CD4-positive, alpha-beta T cell (primary cell): ENCODE data around the gene PARD6G. TPM values are rescaled to one million over a fixed set of nuclear protein-coding genes. Genes with fewer than 3 reads are reported as not detected.

Source experiments
- ATAC-seq: fragments of 200-7000 bp; cut with Tn5 transposase; one replicate; pipeline ENCODE4 v1.10.0; 2022; ENCODE audit warnings: mild to moderate bottlenecking; ENCODE audit not compliant: poor library complexity
- CTCF ChIA-PET: fragments of 350-600 bp; sonication (Branson Sonifier 250); formaldehyde crosslinking; loops from one replicate; lab custom pipeline; 2021; ENCODE audit warnings: antibody characterized with exemption, inconsistent platforms; lab: Charles Lee
- POLR2A ChIA-PET: fragments of 350-600 bp; sonication (Branson Sonifier 250); formaldehyde crosslinking; loops from one replicate; lab custom pipeline; 2021; ENCODE audit warnings: antibody characterized with exemption, inconsistent platforms; lab: Charles Lee
- DNase-seq, 14 experiments: peaks; one replicate each; pipeline ENCODE4 v3.0.0-alpha.2; 2013 to 2020; ENCODE audit warnings: mixed read lengths in 2 of 14
- H3K27ac ChIP-seq, 2 donors: one replicate each; pipeline versions ENCODE4 v1.5.1 to v1.7.0; 2013; ENCODE audit warnings: low read length in 2 of 2, low read depth in 1 of 2, mild to moderate bottlenecking in 1 of 2
- H3K27me3 ChIP-seq, 2 experiments: 1 replicate in 1 of 2; 2 replicates in 1 of 2; pipeline versions ENCODE4 v1.6.1 to v1.7.0; 2013; ENCODE audit warnings: low read length in 2 of 2, control low read depth in 1 of 2, mild to moderate bottlenecking in 1 of 2, moderate library complexity in 1 of 2; ENCODE audit not compliant: insufficient read depth in 2 of 2, control insufficient read depth in 1 of 2
- H3K36me3 ChIP-seq: one replicate; pipeline ENCODE4 v1.6.1; 2013; ENCODE audit warnings: low read length, control low read depth; ENCODE audit not compliant: insufficient read depth
- H3K4me1 ChIP-seq: one replicate; pipeline ENCODE4 v1.6.1; 2013; ENCODE audit warnings: low read length, control low read depth; ENCODE audit not compliant: insufficient read depth
- H3K4me3 ChIP-seq: one replicate; pipeline ENCODE4 v1.5.1; 2013; ENCODE audit warnings: mild to moderate bottlenecking, low read length, moderate library complexity
- H3K9me3 ChIP-seq, 2 experiments: 1 replicate in 1 of 2; 2 replicates in 1 of 2; pipeline versions ENCODE4 v1.6.1 to v1.7.0; 2013; ENCODE audit warnings: low read length in 2 of 2, mild to moderate bottlenecking in 2 of 2, control low read depth in 1 of 2, moderate library complexity in 1 of 2; ENCODE audit not compliant: control insufficient read depth in 1 of 2, insufficient read depth in 1 of 2
- H3K27ac Mint-ChIP-seq: one replicate; pipeline ENCODE4 v1.8.0; 2020; ENCODE audit warnings: mixed read lengths
- H3K27me3 Mint-ChIP-seq: one replicate; pipeline ENCODE4 v1.8.0; 2021; ENCODE audit warnings: mixed read lengths
- H3K36me3 Mint-ChIP-seq: one replicate; pipeline ENCODE4 v1.8.0; 2021; ENCODE audit warnings: low read depth, mixed read lengths
- H3K4me1 Mint-ChIP-seq: one replicate; pipeline ENCODE4 v1.8.0; 2021; ENCODE audit warnings: low read depth, mixed read lengths
- H3K4me3 Mint-ChIP-seq: one replicate; pipeline ENCODE4 v1.8.0; 2020; ENCODE audit warnings: mild to moderate bottlenecking, mixed read lengths
- H3K9me3 Mint-ChIP-seq: one replicate; pipeline ENCODE4 v1.8.0; 2020; ENCODE audit warnings: mixed read lengths
- intact Hi-C, 2 experiments: fragments of 100-400 bp; cut with DNase I in 1 of 2; cut with micrococcal nuclease in 1 of 2; formaldehyde crosslinking; loops; one replicate each; pipeline versions ENCODE4 v1.15.1 to v1.9.0; 2023 to 2025; cut with DNase I, micrococcal nuclease
- total RNA-seq, 174 experiments: library from RNA in 2 of 174; stranded (reverse) in 2 of 174; gene quantifications; one replicate each; pipeline ENCODE4 v1.2.3 and lab custom pipeline; 2021 to 2026
- TF ChIP-seq, protein P1 (sequence below): fragments of 200-600 bp; IDR thresholded peaks from one replicate; pipeline ENCODE4 v1.8.0; 2022; ENCODE audit warnings: antibody characterized with exemption, mild to moderate bottlenecking

Gene PARD6G
- total RNA-seq, 2 experiments from 2014 or later: 0.38 to 1.1 TPM

DNA sequence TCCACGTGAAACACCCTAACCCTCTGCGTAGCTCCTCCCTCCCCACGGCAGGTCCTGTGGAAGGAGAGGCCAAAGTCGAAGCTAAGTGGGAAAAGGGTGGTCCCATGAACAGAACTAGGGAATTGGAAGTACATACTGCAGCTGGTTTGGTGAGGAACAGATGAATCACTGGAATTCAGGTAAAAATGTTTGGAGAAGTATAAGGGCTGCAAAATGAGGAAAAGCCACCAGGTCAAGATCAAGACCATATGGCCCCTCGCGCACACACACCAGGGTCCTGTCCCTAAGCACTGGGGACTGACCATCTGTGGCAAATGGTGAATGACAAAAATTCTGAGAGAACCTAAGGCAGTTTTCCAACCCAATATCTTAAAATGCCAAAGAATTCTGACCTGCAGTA is 3.1 kb downstream of the PARD6G start:
- Mint-ChIP-seq H3K4me3 (no peak overlapping the region), H3K4me1 (no peaks in the 10 kb centered on the region), H3K36me3 (no peaks in the 10 kb centered on the region), H3K27me3 (peaks cover 83% of the 10 kb centered on the region), H3K9me3 (no peaks in the 10 kb centered on the region), H3K27ac (no peak overlapping the region)
- H3K9me3 ChIP-seq: peaks cover 0 to 5% of the 10 kb centered on the region in 2 experiments
- no peaks in the 10 kb centered on the region for H3K36me3 ChIP-seq
- no peak overlapping the region for H3K4me3 ChIP-seq
- peaks cover 24 to 44% of the 10 kb centered on the region in 2 experiments for H3K27me3 ChIP-seq
- no peak for DNase-seq
- TF ChIP-seq, protein P1, sequence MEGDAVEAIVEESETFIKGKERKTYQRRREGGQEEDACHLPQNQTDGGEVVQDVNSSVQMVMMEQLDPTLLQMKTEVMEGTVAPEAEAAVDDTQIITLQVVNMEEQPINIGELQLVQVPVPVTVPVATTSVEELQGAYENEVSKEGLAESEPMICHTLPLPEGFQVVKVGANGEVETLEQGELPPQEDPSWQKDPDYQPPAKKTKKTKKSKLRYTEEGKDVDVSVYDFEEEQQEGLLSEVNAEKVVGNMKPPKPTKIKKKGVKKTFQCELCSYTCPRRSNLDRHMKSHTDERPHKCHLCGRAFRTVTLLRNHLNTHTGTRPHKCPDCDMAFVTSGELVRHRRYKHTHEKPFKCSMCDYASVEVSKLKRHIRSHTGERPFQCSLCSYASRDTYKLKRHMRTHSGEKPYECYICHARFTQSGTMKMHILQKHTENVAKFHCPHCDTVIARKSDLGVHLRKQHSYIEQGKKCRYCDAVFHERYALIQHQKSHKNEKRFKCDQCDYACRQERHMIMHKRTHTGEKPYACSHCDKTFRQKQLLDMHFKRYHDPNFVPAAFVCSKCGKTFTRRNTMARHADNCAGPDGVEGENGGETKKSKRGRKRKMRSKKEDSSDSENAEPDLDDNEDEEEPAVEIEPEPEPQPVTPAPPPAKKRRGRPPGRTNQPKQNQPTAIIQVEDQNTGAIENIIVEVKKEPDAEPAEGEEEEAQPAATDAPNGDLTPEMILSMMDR: no peak
- CTCF ChIA-PET: no interaction called here
- intact Hi-C loops: no loop called here
- H3K4me1 ChIP-seq: peaks cover 13% of the 10 kb centered on the region
- POLR2A ChIA-PET: no interaction called here
- ATAC-seq: no peak
- no peak overlapping the region for H3K27ac ChIP-seq

DNA sequence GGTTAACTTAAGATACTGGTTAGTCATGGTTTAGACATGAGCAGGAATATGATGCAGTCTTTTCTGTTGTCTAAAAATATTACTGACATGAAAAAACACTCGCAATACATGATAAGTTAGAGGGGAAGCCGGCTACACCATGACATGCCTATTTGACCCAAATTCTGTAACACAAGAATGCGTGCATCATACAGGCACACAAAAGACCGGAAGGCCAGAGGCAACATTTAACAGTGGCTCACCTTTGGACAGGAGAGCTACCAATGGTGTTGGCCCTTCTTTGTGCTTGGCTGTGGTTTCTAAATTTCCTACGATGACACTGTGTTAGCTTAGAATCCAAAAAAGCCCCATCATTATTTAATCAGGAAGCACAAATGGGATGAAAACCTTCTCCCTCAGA is 4.1 kb downstream of the PARD6G start:
- Mint-ChIP-seq H3K27ac (no peak overlapping the region), H3K4me3 (no peak overlapping the region), H3K36me3 (no peaks in the 10 kb centered on the region), H3K27me3 (peaks cover 79% of the 10 kb centered on the region), H3K4me1 (no peaks in the 10 kb centered on the region), H3K9me3 (no peaks in the 10 kb centered on the region)
- Histone ChIP-seq H3K27me3 (peaks cover 24 to 44% of the 10 kb centered on the region in 2 experiments), H3K4me3 (no peak overlapping the region), H3K9me3 (peaks cover 0 to 10% of the 10 kb centered on the region in 2 experiments), H3K4me1 (peaks cover 13% of the 10 kb centered on the region), H3K36me3 (no peaks in the 10 kb centered on the region), H3K27ac (no peak overlapping the region)
- TF ChIP-seq, protein P1: no peak
- DNase-seq: no peak
- ATAC-seq: no peak
- intact Hi-C loops: no loop called here
- ChIA-PET POLR2A (no interaction called here), CTCF (no interaction called here)

DNA sequence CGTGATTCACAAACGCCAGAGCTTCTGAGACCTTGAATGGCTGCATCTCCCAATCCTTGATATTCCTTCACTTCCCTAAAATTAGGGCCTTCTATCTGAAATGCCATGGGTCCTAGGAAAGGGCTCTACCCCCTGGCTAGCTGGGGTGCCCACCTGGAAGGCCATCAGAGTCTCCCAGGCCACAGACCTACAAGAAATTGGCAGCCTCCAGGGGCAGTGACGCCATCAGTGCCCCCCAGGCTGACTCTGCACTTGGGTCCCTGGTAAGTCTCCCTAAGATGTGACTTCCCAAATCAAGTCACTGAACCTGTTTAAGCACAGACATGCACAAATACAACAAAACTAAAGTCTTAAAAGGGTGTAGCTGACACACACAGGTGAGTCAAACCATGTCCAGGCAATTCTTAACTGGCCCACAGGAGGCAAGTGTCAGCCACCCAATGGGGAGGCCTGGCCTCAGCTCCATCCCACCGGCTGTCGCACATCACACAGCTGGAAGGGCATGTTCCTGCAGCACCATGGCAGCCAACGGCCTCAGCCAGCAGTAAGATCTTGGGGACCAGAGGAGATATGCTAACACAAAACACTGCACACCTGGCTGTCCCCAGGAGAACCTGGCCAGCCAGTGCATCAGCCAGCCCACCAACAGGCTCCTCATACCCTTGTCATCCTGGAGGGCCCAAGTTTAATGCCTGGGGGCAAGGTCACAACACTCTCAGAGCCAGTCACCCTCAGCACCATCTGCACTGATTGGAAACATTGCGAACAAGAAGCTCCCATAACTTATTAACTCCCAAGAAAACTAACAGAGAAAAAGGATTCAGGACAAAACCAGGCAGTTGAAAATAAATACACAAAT is 5.2 kb downstream of the PARD6G start:
- TF ChIP-seq, protein P1: no peak
- no peak overlapping the region for H3K4me3 Mint-ChIP-seq
- H3K27me3 ChIP-seq: peaks cover 24 to 38% of the 10 kb centered on the region in 2 experiments
- no peak overlapping the region for H3K4me3 ChIP-seq
- H3K9me3 Mint-ChIP-seq: no peaks in the 10 kb centered on the region
- ATAC-seq (no peak), DNase-seq (no peak)
- H3K9me3 ChIP-seq: peaks cover 0 to 10% of the 10 kb centered on the region in 2 experiments
- H3K27me3 Mint-ChIP-seq: peaks cover 71% of the 10 kb centered on the region
- intact Hi-C loops: no loop called here
- no peaks in the 10 kb centered on the region for H3K4me1 Mint-ChIP-seq
- peaks cover 13% of the 10 kb centered on the region for H3K4me1 ChIP-seq
- POLR2A ChIA-PET: no interaction called here
- CTCF ChIA-PET: no interaction called here
- H3K27ac Mint-ChIP-seq: no peak overlapping the region
- no peaks in the 10 kb centered on the region for H3K36me3 Mint-ChIP-seq
- no peak overlapping the region for H3K27ac ChIP-seq
- no peaks in the 10 kb centered on the region for H3K36me3 ChIP-seq
